ENCODE measurements around the gene CYP2B6.
"Not testable (repeated sequence)": the region's sequence is repeated elsewhere in the genome, so short reads cannot be mapped to it uniquely, and the experiment has no call there.

Gene CYP2B6

DNA sequence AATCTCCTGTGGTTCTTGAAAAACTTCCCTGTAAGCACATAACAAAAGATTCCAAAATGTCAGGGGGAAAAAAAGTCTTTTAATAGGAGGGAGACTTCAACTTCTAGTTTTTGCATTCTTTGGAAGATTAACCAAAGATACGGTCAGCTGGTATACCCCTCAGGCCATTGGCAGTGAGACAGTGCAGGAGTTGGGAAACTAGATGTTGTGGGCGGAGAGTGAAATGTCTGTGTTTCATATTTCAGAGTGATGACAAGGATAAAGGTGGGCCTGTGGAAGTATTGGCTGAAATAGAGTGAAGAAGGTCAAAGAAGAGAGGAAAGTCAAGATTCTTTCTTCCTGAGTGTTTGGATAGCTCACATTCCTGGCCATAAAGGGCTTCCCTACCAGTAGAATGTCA, 40.8 kb downstream of the CYP2B6 start:
- no peak for DNase-seq (ENCODE audit: low read depth in 2 of 2)

DNA sequence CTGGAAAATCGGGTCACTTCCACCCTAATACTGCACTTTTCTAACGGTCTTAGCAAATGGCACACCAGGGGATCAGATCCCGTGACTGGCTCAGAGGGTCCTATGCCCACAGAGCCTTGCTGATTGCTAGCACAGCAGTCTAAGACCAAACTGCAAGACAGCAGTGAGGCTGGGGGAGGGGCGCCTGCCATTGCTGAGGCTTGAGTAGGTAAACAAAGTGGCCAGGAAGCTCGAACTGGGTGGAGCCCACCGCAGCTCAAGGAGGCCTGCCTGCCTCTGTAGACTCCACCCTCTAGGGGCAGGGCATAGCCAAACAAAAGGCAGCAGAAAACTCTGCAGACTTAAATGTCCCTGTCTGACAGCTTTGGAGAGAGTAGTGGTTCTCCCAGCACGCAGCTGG, 42.2 kb downstream of the CYP2B6 start:
- not testable (repeated sequence) for DNase-seq (ENCODE audit: low read depth in 2 of 2)

DNA sequence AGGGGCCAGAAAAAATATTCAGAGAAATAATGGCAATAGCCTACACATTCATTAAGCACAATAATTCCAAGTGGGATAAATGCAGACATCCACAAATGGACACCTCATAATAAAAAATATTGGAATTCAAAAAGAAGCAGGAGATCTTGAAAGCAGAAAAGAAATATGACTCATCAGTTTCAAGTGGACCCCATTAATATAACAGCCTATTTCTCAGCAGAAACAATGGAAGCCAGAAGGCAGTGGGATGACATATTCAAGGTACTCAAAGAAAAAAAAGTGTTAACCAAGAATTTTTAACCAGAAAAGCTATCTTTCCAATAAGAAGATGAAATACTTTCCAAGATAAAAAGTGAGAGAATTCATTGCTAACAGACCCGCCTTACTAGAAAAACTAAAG, 48.7 kb downstream of the CYP2B6 start:
- DNase-seq (ENCODE audit: low read depth in 2 of 2) = no peak

DNA sequence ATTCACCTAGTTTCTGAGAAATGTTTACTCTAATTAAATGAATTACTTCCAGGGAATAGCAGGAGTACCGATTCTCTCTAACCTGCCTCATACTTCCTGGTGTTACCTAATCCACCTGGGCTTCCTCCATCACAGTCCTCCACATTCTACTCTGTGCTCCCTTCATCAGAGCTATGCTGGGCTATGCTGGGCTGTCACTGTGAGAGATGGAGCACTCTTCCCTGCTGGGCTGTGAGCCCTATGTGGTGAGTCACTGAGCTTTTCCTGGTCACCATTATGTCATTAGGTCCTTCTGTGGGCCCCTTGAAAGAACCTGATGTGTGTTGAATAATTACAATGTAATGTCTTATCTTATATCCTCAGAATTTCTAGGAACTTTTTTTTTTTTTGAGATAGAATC, 54.0 kb downstream of the CYP2B6 start:
- DNase-seq (ENCODE audit: low read depth in 2 of 2) = not testable (repeated sequence)

GRCh38 chr19:41050426-41050825, 59.3 kb downstream of the CYP2B6 start:
- no peak for DNase-seq (ENCODE audit: low read depth in 2 of 2)

GRCh38 chr19:41052162-41052561, 61.1 kb downstream of the CYP2B6 start:
- DNase-seq (ENCODE audit: low read depth in 2 of 2) = not testable (repeated sequence)

GRCh38 chr19:41053331-41053730, 62.2 kb downstream of the CYP2B6 start:
- not testable (repeated sequence) for DNase-seq (ENCODE audit: low read depth in 2 of 2)

DNA sequence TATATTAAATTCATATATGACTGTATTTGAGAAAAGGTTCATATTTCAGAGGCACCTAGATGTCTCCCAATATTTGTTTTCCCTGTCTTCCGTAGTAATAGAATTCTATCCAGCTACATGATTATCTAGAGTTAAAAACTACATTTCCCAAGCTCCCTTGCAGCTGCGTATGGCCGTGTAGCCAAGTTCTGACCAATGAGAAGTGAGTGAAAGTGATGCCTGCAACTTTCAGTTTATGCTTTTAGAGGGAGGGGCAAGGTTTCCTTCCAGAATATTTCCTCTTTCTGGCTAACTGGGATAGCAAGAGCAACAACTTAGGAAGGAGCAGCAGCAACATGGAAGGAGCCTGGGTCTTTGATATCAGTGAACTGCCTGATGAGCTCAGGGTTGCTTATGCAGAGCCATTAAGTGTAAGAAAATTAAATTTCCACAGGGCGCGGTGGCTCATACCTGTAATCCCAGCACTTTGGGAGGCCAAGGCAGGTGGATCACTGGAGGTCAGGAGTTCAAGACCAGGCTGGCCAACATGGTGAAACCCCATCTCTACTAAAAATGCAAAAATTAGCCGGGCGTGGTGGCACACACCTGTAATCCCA, 74.0 kb downstream of the CYP2B6 start:
- no peak for DNase-seq (ENCODE audit: low read depth in 2 of 2)

All from stimulated activated CD8-positive, alpha-beta memory T cell treated with anti-CD3 and anti-CD28 coated beads, Interleukin-7, amount 100 ng/mL, for 1 hour (primary cell).